Measurements from ENCODE around the gene KATNAL1. TPM values are rescaled to one million over a fixed set of nuclear protein-coding genes. Genes with fewer than 3 reads are reported as not detected.

The KATNAL1 gene
- total RNA-seq, 1 experiment from 2014 or later: 11.2 TPM

DNA sequence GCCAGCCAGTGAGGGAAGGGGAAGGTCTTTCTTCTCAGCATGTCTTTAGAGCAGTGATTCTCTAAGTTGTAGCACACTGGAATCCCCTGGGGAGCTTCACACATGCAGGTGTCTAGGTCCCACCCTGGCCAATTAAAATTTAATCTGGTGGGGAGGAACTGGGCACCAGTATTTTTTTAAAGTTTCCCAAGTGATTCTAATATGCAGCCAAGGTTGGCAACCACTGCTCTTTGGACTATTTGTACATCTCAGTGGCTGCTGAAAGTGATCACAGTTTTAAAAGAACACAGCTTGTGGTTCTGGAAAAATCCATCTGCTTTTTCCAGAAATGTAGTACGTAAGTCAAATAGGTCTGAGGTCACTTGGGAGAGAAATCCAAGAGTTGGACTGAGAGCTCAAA, 10.7 kb upstream of the KATNAL1 start:
- DNase-seq: no peak
- H3T11ph ChIP-seq (ENCODE audit: low read length): no peak overlapping the region
- no peak overlapping the region for H3K23ac ChIP-seq (ENCODE audit: insufficient read length, low read depth, low read length)
- H2BK5ac ChIP-seq (ENCODE audit: insufficient read length, low read length): no peak overlapping the region
- no peak overlapping the region for H3K14ac ChIP-seq (ENCODE audit: insufficient read depth, low read length)
- no peak overlapping the region for H2BK15ac ChIP-seq (ENCODE audit: low read depth, low read length)
- H3K9me3 ChIP-seq (ENCODE audit: control insufficient read depth, low read depth, low read length): no peaks in the 10 kb centered on the region
- peaks cover 0 to under 1% of the 10 kb centered on the region in 2 experiments; a peak in 1 of 5 replicates for H3K9me3 Mint-ChIP-seq
- no peak overlapping the region for H4K8ac ChIP-seq (replicated peaks; ENCODE audit: insufficient read length, low read depth, low read length)
- H3K23me2 ChIP-seq (ENCODE audit: insufficient read length, low read depth, low read length, poor library complexity, severe bottlenecking): no peaks in the 10 kb centered on the region
- no peak overlapping the region for H4K91ac ChIP-seq (ENCODE audit: insufficient read length, low read depth, low read length)
- no peak overlapping the region for H3K9ac ChIP-seq (ENCODE audit: extremely low read depth, insufficient read length, low read length)
- H3K27ac Mint-ChIP-seq: no peak overlapping the region
- H3K79me1 ChIP-seq (ENCODE audit: insufficient read depth, low read depth, low read length, poor library complexity, severe bottlenecking): no peaks in the 10 kb centered on the region
- no peaks in the 10 kb centered on the region for H3K79me2 ChIP-seq (ENCODE audit: insufficient read depth, low read length)
- no peak overlapping the region for H3K56ac ChIP-seq (ENCODE audit: insufficient read length, low read depth, low read length)
- H3K18ac ChIP-seq (ENCODE audit: insufficient read length, low read depth, low read length): no peak overlapping the region
- H3K4me1 ChIP-seq (ENCODE audit: insufficient read depth, low read length): no peaks in the 10 kb centered on the region
- H2BK120ac ChIP-seq (ENCODE audit: low read depth, low read length, poor library complexity, severe bottlenecking): no peak overlapping the region
- H3K27me3 Mint-ChIP-seq (ENCODE audit: low read depth): no peaks in the 10 kb centered on the region
- peaks cover 0 to 11% (median 6%) of the 10 kb centered on the region in 3 experiments; a peak in 3 of 7 replicates for H3K36me3 Mint-ChIP-seq (ENCODE audit: insufficient read depth in 1 of 3, low read depth in 3 of 3)
- no peaks in the 10 kb centered on the region for H4K20me1 ChIP-seq (ENCODE audit: control insufficient read depth, insufficient read depth, insufficient read length)
- no peak overlapping the region for H4K5ac ChIP-seq (ENCODE audit: insufficient read length, low read depth, low read length)
- H2AK5ac ChIP-seq (ENCODE audit: insufficient read length, low read length): no peak overlapping the region
- peaks cover 3 to 5% of the 10 kb centered on the region in 2 experiments for H3K4me1 Mint-ChIP-seq
- no peak overlapping the region for H3K27ac ChIP-seq (ENCODE audit: insufficient read length, low read depth, low read length)
- H2BK12ac ChIP-seq (ENCODE audit: insufficient read length, low read depth, low read length): no peak overlapping the region
- TF ChIP-seq CTCF (conservative IDR thresholded peaks at IDR 0.05): no peak
- no peak overlapping the region for H2AFZ ChIP-seq (ENCODE audit: low read length)
- H3K4me3 Mint-ChIP-seq: no peak overlapping the region
- no CpG with 5 or more reads among the region's 1 CpG for WGBS (ENCODE audit: extremely low coverage, insufficient read length, low lambda C conversion rate)
- no peak overlapping the region for H2BK20ac ChIP-seq (ENCODE audit: low read depth, low read length, poor library complexity, severe bottlenecking)
- H3K27me3 ChIP-seq (ENCODE audit: insufficient read depth, low read length): no peaks in the 10 kb centered on the region
- H3K4me2 ChIP-seq (ENCODE audit: insufficient read depth, insufficient read length, low read length): no peak overlapping the region
- no peak overlapping the region for H3K4ac ChIP-seq (ENCODE audit: low read depth, low read length)
